Measurements from ENCODE around the gene TACO1.

The TACO1 gene

DNA sequence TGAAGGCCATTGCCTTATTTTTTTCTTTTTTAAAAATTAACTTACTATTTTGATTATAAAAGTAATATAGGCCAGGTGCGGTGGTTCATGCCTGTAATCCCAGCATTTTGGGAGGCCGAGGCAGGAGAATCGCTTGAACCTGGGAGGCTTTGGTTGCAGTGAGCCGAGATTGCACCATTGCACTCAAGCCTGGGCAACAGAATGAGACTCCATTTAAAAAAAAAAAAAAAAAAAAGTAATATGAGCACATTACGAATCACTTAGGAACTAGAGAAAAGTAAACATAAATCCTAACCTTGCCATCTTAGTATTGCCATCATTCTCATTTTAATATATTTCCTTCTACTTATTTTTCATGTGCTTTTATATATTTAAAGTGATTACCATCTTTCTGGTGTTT lies 12.9 kb upstream of the TACO1 start:
- Mint-ChIP-seq H3K4me1 (no peaks in the 10 kb centered on the region), H3K36me3 (peaks cover 74% of the 10 kb centered on the region), H3K4me3 (no peak overlapping the region), H3K27ac (no peak overlapping the region), H3K9me3 (no peaks in the 10 kb centered on the region), H3K27me3 (no peaks in the 10 kb centered on the region)
- ATAC-seq = no peak

DNA sequence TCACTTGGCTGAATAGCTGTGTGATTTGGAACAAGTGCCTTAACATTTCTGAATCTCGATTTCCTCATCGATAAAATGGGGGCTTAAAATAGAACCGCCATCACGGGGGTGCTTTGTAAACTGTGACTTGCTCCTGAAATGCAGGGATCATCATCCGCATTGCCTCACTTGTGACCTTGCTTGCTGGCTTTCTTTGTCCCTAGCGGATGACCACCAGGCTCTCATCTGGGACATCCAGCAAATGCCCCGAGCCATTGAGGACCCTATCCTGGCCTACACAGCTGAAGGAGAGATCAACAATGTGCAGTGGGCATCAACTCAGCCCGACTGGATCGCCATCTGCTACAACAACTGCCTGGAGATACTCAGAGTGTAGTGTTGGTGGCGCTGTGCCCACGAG lies 11.9 kb upstream of the TACO1 start:
- no peaks in the 10 kb centered on the region for H3K27me3 Mint-ChIP-seq
- no peak for ATAC-seq
- H3K4me1 Mint-ChIP-seq = no peaks in the 10 kb centered on the region
- H3K4me3 Mint-ChIP-seq = no peak overlapping the region
- H3K36me3 Mint-ChIP-seq = peaks cover 63% of the 10 kb centered on the region
- H3K27ac Mint-ChIP-seq = no peak overlapping the region
- H3K9me3 Mint-ChIP-seq = no peaks in the 10 kb centered on the region

DNA sequence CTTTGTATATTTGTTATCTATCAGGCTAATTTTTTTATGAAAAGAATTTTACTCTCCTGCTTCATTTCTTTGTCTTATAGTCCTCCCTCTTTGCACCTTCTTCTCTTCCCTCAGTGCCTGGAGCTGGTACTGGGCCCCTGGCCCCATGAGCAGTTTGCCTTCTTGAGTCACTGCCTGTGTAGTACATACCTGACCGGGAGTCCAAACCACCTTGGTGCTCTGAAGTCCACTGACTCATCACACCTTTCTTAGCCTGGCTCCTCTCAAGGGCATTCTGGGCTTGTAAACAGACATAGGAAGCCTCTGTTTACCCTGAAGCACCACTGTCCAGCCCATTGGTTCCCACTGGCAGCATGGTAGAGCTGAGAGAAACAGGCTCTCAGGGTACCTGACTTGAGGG lies 11.0 kb upstream of the TACO1 start:
- H3K4me3 Mint-ChIP-seq = no peak overlapping the region
- H3K27ac Mint-ChIP-seq = no peak overlapping the region

DNA sequence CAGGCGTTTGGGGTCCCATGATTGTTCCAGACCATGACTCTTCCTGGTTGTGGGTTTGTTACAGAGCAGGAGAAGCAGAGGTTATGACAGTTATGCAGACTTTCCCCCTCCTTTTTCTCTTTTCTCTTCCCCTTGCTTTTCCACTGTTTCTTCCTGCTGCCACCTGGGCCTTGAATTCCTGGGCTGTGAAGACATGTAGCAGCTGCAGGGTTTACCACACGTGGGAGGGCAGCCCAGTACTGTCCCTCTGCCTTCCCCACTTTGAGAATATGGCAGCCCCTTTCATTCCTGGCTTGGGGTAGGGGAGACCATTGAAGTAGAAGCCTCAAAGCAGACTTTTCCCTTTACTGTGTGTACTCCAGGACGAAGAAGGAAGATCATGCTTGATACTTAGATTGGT lies 7.9 kb upstream of the TACO1 start:
- no peaks in the 10 kb centered on the region for H3K4me1 Mint-ChIP-seq
- ATAC-seq = no peak
- no peak overlapping the region for H3K4me3 Mint-ChIP-seq
- no peaks in the 10 kb centered on the region for H3K27me3 Mint-ChIP-seq
- no peak overlapping the region for H3K27ac Mint-ChIP-seq
- peaks cover 48% of the 10 kb centered on the region for H3K36me3 Mint-ChIP-seq
- no peaks in the 10 kb centered on the region for H3K9me3 Mint-ChIP-seq

More for the DNA sequence above, 11.0 kb upstream of the TACO1 start:
- H3K9me3 Mint-ChIP-seq = no peaks in the 10 kb centered on the region
- no peaks in the 10 kb centered on the region for H3K4me1 Mint-ChIP-seq
- ATAC-seq = no peak
- no peaks in the 10 kb centered on the region for H3K27me3 Mint-ChIP-seq
- peaks cover 61% of the 10 kb centered on the region for H3K36me3 Mint-ChIP-seq

DNA sequence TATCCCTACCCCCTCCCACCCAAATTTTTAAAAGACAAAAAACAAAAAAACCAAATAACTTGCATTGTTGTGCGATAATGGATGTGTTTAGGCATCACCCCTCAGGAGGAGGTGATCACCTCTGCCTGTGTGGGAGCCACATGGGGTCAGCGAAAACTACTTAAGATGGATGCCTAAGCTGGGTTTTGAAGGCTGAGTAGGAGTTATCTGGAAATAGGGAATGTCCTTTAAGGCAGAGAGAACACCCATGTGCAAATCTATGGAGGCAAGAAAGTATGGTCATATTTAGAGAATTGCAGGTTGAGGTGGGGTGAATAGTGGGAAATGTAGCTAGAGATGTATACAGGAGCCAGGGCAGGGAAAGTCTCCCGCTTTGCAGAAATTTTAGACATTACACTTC lies 5.6 kb upstream of the TACO1 start:
- no peak overlapping the region for H3K4me3 Mint-ChIP-seq
- no peak for ATAC-seq

DNA sequence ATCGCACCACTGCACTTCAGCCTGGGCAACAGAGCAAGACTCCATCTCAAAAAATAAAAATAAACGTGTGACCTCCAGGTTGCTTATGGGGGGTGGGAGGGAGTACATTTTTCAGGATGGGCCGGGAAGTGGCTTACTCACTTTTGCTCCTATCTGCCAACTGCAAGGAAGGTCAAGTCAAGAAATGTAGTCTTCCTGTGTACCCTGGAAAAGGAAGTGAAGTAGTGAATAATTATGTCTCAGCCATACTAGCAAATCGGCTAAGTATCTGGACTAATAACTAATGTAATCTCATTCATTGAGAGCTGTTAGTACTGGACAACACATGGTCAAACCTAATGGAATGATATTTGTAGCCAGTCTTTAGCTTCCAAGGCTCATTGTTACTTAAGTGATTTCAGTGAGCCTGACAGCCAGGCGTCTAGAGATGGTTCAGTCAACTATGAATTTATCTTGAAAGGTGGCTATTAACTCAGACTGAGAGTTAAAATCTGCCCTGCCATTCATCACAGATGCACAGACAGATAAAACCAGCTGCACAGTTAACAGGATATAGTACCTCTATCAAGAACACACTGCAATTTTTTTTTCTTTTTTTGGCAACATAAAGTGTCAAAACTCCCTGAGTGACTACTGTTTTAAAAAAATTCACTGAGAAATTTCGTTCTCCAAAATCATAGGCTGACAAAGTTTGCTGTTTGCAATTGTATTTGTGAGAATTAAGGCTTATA lies 3.7 kb upstream of the TACO1 start:
- H3K9me3 Mint-ChIP-seq = no peaks in the 10 kb centered on the region
- peaks cover 17% of the 10 kb centered on the region for H3K4me1 Mint-ChIP-seq
- no peak overlapping the region for H3K27ac Mint-ChIP-seq
- ATAC-seq = no peak
- no peak overlapping the region for H3K4me3 Mint-ChIP-seq
- H3K36me3 Mint-ChIP-seq = peaks cover 13% of the 10 kb centered on the region
- no peaks in the 10 kb centered on the region for H3K27me3 Mint-ChIP-seq

More for the DNA sequence above, 5.6 kb upstream of the TACO1 start:
- Mint-ChIP-seq H3K4me1 (peaks cover 4% of the 10 kb centered on the region), H3K36me3 (peaks cover 29% of the 10 kb centered on the region), H3K9me3 (no peaks in the 10 kb centered on the region), H3K27ac (no peak overlapping the region), H3K27me3 (no peaks in the 10 kb centered on the region)

DNA sequence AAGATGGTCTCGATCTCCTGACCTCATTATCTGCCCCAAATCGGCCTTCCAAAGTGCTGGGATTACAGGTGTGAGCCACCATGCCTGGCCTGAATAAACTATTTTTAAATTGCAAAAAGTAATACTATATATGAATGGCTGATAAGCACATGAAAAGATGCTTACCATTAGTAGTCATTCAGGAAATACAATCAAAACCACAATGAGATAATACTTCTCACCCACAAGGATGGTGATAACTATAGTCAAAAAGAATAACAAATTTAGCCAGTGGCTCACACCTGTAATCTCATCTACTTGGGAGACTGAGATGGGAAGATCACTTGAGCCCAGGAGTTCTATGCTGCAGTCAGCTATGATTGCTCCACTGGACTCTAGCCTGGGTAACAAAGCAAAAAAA lies 2.4 kb upstream of the TACO1 start:
- Mint-ChIP-seq H3K27me3 (no peaks in the 10 kb centered on the region), H3K4me3 (no peak overlapping the region), H3K27ac (no peak overlapping the region), H3K9me3 (no peaks in the 10 kb centered on the region), H3K36me3 (peaks cover 13% of the 10 kb centered on the region), H3K4me1 (peaks cover 17% of the 10 kb centered on the region)
- no peak for ATAC-seq

DNA sequence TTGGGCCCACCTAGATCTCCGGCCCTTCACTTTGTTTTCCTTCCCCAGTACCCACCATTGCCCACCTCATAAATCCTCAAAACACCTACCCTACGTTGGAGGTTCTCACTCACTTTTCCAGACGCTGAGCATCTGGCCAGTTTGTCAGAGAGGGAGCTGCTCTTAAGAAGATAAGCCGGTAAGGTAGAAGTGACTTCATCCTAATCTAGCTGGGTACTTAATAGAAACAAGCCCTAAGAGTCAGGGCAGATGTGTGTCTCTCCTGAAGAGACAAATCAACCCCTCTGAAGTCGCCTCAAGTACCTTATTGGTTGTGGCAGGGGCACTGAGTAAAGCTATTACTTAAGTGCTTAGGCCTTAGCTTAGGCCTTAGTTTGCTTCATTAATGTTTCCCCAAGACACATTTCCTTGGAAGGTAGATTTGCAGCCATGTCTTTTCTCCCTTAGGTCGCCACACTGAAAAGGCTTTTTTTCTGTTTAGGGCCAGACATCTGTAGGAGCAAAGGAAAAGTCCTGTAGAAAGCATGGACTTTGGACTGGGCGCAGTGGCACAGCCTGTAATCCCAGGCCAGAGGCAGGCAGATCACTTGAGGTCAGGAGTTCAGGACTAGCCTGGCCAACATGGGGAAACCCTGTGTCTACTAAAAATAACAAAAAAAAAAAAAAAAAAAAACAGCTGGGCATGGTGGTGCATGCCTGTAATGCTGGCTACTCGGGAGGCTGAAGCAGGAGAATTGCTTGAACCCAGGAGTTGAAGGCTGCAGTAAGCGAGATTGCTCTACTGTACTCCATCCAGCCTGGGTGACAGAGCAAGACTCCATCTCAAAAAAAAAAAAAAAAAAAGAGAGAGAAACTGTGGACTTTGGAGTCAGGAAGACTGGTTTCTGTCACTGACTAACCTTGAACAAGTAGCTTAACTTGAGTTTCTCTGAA lies 1.0 kb downstream of the TACO1 start:
- Mint-ChIP-seq H3K4me3 (peak overlapping the region; percentile 92), H3K36me3 (peaks cover 25% of the 10 kb centered on the region), H3K4me1 (peaks cover 17% of the 10 kb centered on the region), H3K27me3 (no peaks in the 10 kb centered on the region), H3K27ac (peak overlapping the region; percentile 93), H3K9me3 (no peaks in the 10 kb centered on the region)
- ATAC-seq = no peak

DNA sequence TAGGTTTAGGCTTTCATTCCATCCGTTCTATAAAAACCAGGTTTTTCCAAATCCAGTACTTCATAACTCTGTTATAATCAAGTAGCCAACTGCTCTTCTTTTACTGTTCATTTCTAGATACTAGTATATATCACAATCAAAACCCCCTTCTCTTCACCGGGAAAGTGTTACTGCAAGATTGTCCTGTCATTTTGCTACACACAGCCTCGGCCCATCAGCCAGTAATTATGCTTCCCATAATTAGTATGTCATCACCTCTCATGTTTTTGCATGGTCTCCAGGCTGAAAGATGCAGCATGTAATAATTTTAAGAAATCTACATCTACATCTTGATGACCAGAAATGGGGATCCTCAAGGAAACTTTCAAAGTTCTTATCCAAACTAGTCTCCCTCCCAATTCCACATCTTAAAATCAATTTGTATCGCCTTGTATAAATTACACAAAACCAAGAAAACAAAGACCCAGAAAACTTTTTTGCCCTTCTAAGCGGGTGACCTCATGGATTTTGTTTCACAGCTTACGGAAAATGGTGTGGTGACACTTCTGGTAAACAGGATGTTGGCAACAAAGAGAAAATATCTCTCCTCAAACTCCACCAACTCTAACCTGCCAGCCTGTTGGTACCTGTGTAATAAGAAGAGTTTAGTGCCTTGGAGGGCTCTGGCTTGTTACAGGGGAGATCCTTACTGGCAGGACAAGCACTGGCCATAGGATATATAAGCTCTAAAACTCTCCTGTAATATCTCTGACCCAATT lies 9.3 kb downstream of the TACO1 start:
- H3K27ac Mint-ChIP-seq = peak overlapping the region; percentile 33
- ATAC-seq = no peak
- H3K9me3 Mint-ChIP-seq = no peaks in the 10 kb centered on the region
- H3K36me3 Mint-ChIP-seq = peaks cover 41% of the 10 kb centered on the region
- H3K27me3 Mint-ChIP-seq = no peaks in the 10 kb centered on the region
- H3K4me1 Mint-ChIP-seq = no peaks in the 10 kb centered on the region
- no peak overlapping the region for H3K4me3 Mint-ChIP-seq

DNA sequence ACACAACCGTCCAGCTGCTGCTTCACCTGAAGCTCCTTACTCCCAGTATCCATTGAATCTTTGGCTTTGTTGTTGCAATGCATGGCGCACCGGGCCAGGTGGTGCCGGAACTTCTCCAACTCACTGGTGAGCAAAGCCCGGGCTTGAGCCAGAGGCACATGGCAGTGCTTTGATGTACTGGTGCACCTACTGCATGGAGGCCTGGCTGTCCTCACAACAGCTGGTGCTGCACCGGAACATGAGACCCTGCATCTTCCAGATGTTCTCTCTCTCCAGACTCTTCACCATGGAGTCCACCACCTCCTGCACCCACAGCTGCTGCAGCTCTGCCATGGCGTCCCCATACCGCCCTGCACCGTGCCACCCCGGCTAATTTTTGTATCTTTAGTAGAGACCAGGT lies 10.2 kb downstream of the TACO1 start:
- ATAC-seq = no peak
- Mint-ChIP-seq H3K27ac (no peak overlapping the region), H3K4me3 (no peak overlapping the region), H3K9me3 (no peaks in the 10 kb centered on the region), H3K36me3 (peaks cover 32% of the 10 kb centered on the region), H3K4me1 (no peaks in the 10 kb centered on the region), H3K27me3 (no peaks in the 10 kb centered on the region)

DNA sequence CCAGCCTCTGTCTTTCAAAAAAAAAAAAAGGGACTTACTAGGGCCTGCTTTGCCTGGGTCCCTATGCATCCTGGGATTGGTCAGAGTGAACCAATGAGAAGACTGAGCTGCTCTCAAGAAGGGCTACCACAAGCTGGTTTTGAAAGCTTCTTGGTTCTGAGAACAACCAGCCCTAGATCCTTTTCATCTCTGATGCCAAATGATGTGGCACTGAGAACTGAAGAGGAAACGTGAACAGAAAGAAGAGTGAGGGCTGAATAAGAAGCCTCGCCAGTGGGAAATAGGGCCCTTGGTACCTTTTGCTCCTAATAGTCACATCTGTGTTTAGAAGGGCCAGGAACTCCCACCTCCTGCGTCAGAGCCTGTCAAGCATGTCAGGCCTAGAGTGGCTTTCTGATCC lies 10.7 kb downstream of the TACO1 start:
- Mint-ChIP-seq H3K27me3 (no peaks in the 10 kb centered on the region), H3K27ac (no peak overlapping the region), H3K36me3 (peaks cover 27% of the 10 kb centered on the region), H3K4me3 (no peak overlapping the region), H3K4me1 (no peaks in the 10 kb centered on the region), H3K9me3 (no peaks in the 10 kb centered on the region)
- ATAC-seq = no peak

DNA sequence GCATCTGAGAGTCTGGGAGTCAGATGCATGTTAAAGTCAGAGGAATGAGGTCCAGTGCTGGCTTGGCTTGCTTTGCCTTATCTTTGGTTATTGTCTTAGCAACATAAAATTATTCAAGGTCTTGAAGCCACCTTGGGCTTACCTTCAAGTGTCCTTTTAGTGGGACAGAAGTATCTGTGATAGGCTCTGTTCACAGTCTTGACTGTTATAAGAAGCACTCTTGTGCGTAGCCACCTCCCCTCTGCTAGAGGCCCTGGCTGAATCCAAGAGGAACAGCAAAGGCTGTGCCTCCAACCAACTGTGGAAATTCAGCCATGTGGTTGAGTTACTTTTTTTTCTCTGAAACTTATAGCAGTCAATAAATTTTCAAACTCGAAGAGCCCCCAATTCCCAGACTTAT lies 13.0 kb downstream of the TACO1 start:
- Mint-ChIP-seq H3K27ac (no peak overlapping the region), H3K9me3 (no peaks in the 10 kb centered on the region), H3K36me3 (peaks cover 11% of the 10 kb centered on the region), H3K4me3 (no peak overlapping the region), H3K4me1 (no peaks in the 10 kb centered on the region), H3K27me3 (no peaks in the 10 kb centered on the region)
- ATAC-seq = no peak

DNA sequence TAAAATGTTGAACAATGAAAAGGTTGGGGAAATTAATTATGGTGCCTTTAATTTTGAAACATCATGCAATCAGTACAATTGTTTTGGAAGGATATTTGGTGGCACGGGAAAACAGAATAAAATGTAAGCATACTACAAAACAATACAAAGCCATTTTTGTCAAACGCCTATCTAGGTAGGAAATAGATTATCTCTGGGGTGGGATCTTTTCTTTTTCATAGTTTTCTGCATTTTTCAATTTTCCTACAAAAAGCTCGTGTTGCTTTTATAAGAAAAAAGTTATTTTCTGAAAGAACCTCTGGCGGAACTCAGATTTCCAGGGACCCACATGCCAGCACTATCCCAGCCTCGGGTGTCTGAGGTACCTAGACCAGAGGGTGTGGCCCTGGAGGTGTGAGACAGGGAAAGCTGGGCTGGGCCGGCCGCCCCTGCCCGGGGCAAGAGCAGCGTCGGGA lies 20.6 kb downstream of the TACO1 start:
- H3K4me1 Mint-ChIP-seq = peaks cover 38% of the 10 kb centered on the region

DNA sequence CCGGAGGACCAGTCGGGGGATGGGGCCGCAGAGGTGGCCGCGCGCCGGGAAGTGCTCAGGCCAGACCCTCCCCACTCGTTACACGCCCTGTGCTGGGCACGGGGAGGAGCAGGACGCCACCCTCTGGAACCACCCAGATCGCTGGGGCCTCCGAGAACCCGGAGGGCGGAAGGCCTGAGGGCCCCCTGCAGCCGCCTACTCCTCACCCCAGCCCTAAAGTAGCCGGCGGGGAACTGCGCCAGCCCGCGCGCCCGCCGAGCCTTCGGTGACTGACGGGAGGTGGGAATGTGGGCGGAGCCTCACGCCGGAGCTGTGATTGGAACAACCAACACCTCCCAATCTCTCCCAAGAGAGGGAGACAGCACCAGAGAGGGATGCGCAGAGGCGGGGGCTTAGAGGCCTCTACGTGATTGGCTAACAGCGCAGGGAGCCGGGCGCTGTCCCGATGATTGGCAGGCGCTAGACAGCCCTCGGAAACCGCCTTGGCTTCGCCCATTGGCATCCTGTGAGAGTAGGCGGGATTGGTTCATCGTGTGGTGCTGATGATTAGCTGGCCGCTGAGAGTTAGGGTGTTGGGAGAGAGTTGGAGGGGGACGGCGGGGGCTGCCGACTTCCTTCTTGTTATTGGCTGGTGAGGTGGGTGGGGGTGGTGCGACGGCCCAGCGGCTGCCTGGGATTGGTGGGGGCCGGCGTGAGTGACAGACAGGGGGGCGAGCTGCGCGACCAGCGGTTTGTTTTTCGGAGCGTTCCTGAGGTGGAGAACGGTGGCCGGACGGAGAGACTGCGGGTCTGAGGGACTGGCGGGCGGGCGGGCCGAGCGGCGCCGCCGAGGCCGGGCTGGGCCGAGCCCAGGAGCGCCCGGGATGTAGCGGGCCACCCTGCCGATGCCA lies 21.2 kb downstream of the TACO1 start, which contains the start of gene MAP3K3:
TSS of gene MAP3K3 (plus strand) at position 734 of the 890 bp plus-strand sequence. CDS start 343 bp downstream, outside the sequence.
- H3K36me3 Mint-ChIP-seq = no peaks in the 10 kb centered on the region
- peak; percentile 97 for ATAC-seq
- H3K27ac Mint-ChIP-seq = peak within 1 kb of the TSS; percentile 78
- no peaks in the 10 kb centered on the region for H3K9me3 Mint-ChIP-seq
- H3K27me3 Mint-ChIP-seq = no peaks in the 10 kb centered on the region
- peak within 1 kb of the TSS; percentile 98 for H3K4me3 Mint-ChIP-seq
- peaks cover 45% of the 10 kb centered on the region for H3K4me1 Mint-ChIP-seq

More for the DNA sequence above, 20.6 kb downstream of the TACO1 start:
- Mint-ChIP-seq H3K36me3 (no peaks in the 10 kb centered on the region), H3K27me3 (no peaks in the 10 kb centered on the region), H3K4me3 (peak overlapping the region; percentile 81), H3K9me3 (no peaks in the 10 kb centered on the region), H3K27ac (peak overlapping the region; percentile 52)
- ATAC-seq = no peak

Data from stimulated activated memory B cell treated with anti-CD40 and anti-IgM and Interleukin-4, amounts not matched to agents 10 μg/mL and 1 μg/mL and 100 μg/mL, for 72 hours (primary cell).